Measurements from ENCODE around the gene NGDN. TPM values are rescaled to one million over a fixed set of nuclear protein-coding genes. Genes with fewer than 3 reads are reported as not detected.

Gene NGDN
- total RNA-seq, 1 experiment from 2014 or later = 42.0 TPM

GRCh38 chr14:23487216-23487615, 17.7 kb downstream of the NGDN start:
- RAD21 ChIA-PET (ENCODE audit: low non-redundant PET in 1 of 2, low total read pairs in 2 of 2, uncharacterized antibody in 2 of 2, unreplicated experiment in 2 of 2) = no interaction called here
- Histone ChIP-seq H3K9me3 (ENCODE audit: control insufficient read depth in 1 of 2, insufficient read depth in 1 of 2, low read depth in 1 of 2, low read length in 2 of 2) (no peaks in the 10 kb centered on the region), H3K4me2 (ENCODE audit: low read length) (no peak overlapping the region), H3K4me1 (ENCODE audit: control insufficient read depth in 1 of 2, insufficient read depth in 2 of 2, low read length in 2 of 2) (no peaks in the 10 kb centered on the region), H3K4me3 (replicated peaks in 1 of 2; ENCODE audit: low read depth in 1 of 2, low read length in 2 of 2) (no peak overlapping the region), H3K36me3 (ENCODE audit: control insufficient read depth in 1 of 2, insufficient read depth in 2 of 2, low read length in 2 of 2) (peaks cover 3 to 15% of the 10 kb centered on the region in 2 experiments; a peak in 3 of 4 replicates), H3K9ac (ENCODE audit: low read length) (no peak overlapping the region), H4K20me1 (ENCODE audit: insufficient read depth) (no peaks in the 10 kb centered on the region), H3K79me2 (ENCODE audit: insufficient read depth, low read length) (no peaks in the 10 kb centered on the region), H3K27ac (ENCODE audit: low read depth, low read length) (no peak overlapping the region), H3K9me2 (ENCODE audit: insufficient read depth) (no peaks in the 10 kb centered on the region), H3K27me3 (ENCODE audit: insufficient read depth, low read length) (no peaks in the 10 kb centered on the region), H2AFZ (ENCODE audit: low read depth, low read length, poor library complexity, severe bottlenecking) (no peak overlapping the region)
- CTCF ChIA-PET = no interaction called here
- no peak for ATAC-seq
- TF ChIP-seq YY1 (IDR thresholded peaks at IDR 0.05; ENCODE audit: extremely low read depth, insufficient replicate concordance, low read depth, low read length) = no peak
- no peak for TF ChIP-seq MAX (IDR thresholded peaks at IDR 0.05)
- TF ChIP-seq EZH2 (IDR thresholded peaks at IDR 0.05) = no peak
- no peak for TF ChIP-seq SIN3A (IDR thresholded peaks at IDR 0.05; ENCODE audit: low read depth)
- TF ChIP-seq POLR2A (IDR thresholded peaks at IDR 0.05; ENCODE audit: borderline replicate concordance, extremely low read depth, insufficient read depth, insufficient read length) = no peak
- no peak for TF ChIP-seq REST (IDR thresholded peaks at IDR 0.05; ENCODE audit: low read depth)
- TF ChIP-seq, protein P1, sequence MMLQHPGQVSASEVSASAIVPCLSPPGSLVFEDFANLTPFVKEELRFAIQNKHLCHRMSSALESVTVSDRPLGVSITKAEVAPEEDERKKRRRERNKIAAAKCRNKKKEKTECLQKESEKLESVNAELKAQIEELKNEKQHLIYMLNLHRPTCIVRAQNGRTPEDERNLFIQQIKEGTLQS (IDR thresholded peaks at IDR 0.05) = no peak
- TF ChIP-seq EZH2phosphoT487 (IDR thresholded peaks at IDR 0.05; ENCODE audit: borderline replicate concordance) = no peak
- BruUV-seq (replicated peaks) = no TSS peak
- no peak for DNase-seq (ENCODE audit: low read depth, low spot score)
- intact Hi-C loops (cut with micrococcal nuclease) = no loop called here
- POLR2A ChIA-PET = no interaction called here

All from HCT116 (cell line).